CD4-positive, alpha-beta T cell treated with Interferon gamma for 1 hour (primary cell): ENCODE measurements around the gene TMEM42.

ENCODE experiments used
- DNase-seq: peaks from one replicate; pipeline ENCODE4 v3.0.0-alpha.2; 2020

TMEM42 gene

DNA sequence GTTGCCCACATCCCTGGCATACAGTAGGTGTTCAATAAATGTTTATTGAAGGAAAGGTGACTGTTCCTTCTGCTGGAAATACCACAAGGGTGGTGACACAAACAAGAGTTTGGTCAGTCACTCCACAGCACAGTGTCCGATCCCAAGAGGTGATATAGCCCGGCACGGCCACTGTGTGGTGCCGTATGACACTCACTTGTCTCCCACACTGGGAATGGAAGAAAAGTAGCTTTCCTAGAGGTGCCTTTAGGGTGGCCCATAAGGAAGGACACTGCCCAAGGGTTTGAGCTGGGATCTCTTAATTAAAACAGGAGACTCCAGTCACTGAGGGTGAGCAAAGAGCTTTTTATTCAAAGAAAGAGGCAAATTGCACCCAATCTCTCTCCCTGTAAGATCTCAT, 53.2 kb downstream of the TMEM42 start:
- DNase-seq = no peak
